Right forelimb (tissue), 1 donor: ENCODE data around the gene RP9.

Experiments
- DNase-seq: peaks from one replicate; pipeline ENCODE4 v3.0.0-alpha.2; 2018

Gene RP9

GRCh38 chr7:33109005-33109757 is at the start of gene RP9:
Gene RP9 (minus strand): TSS chr7:33109404. CDS start chr7:33109372, 32 bp downstream.
- peak; percentile 88 for DNase-seq

GRCh38 chr7:33157781-33158180 is 48.6 kb upstream of the RP9 start:
- no peak for DNase-seq

GRCh38 chr7:33157311-33157710 is 48.1 kb upstream of the RP9 start:
- no peak for DNase-seq

GRCh38 chr7:33156441-33156840 is 47.2 kb upstream of the RP9 start:
- no peak for DNase-seq

- no peak for DNase-seq
Measured at GRCh38 chr7:33155811-33156210, 46.6 kb upstream of the RP9 start.

GRCh38 chr7:33152087-33152486 is 42.9 kb upstream of the RP9 start:
- no peak for DNase-seq

- no peak for DNase-seq
Measured at GRCh38 chr7:33145156-33145555, 36.0 kb upstream of the RP9 start.

- no peak for DNase-seq
Measured at GRCh38 chr7:33143996-33144718, 35.0 kb upstream of the RP9 start.

GRCh38 chr7:33142585-33142984 is 33.4 kb upstream of the RP9 start:
- no peak for DNase-seq

- DNase-seq = no peak
Measured at GRCh38 chr7:33137103-33137502, 27.9 kb upstream of the RP9 start.

GRCh38 chr7:33130184-33130583 is 21.0 kb upstream of the RP9 start:
- DNase-seq = no peak

- no peak for DNase-seq
Measured at GRCh38 chr7:33129806-33130153, 20.6 kb upstream of the RP9 start.

GRCh38 chr7:33128990-33129805 is 20.0 kb upstream of the RP9 start, which contains the start of gene BBS9:
Gene BBS9 (plus strand): TSS chr7:33129564. CDS start chr7:33146253, 16,689 bp downstream.
- peak; percentile 98 for DNase-seq

GRCh38 chr7:33128631-33128989 is 19.4 kb upstream of the RP9 start:
- no peak for DNase-seq

- no peak for DNase-seq
Measured at GRCh38 chr7:33127085-33127484, 17.9 kb upstream of the RP9 start.

- no peak for DNase-seq
Measured at GRCh38 chr7:33118383-33118782, 9.2 kb upstream of the RP9 start.

- no peak for DNase-seq
Measured at GRCh38 chr7:33114976-33115375, 5.8 kb upstream of the RP9 start.

- DNase-seq = no peak
Measured at GRCh38 chr7:33111614-33112013, 2.4 kb upstream of the RP9 start.

GRCh38 chr7:33109758-33110238 is 594 bp upstream of the RP9 start:
- no peak for DNase-seq

GRCh38 chr7:33108554-33109004 is 625 bp downstream of the RP9 start:
- no peak for DNase-seq

GRCh38 chr7:33107136-33108066 is 1.8 kb downstream of the RP9 start:
- peak; percentile 50 for DNase-seq

- no peak for DNase-seq
Measured at GRCh38 chr7:33101906-33102305, 7.3 kb downstream of the RP9 start.
